Testis (tissue), 3 donors: ENCODE data around the gene NANOS3. TPM values are rescaled to one million over a fixed set of nuclear protein-coding genes. Genes with fewer than 3 reads are reported as not detected.
A peak's percentile ranks its signal among the peaks of the same experiment; 100 is the strongest.

Experiments used
- DNase-seq: peaks from one replicate; pipeline ENCODE4 v3.0.0-alpha.2; 2019
- H3K27ac ChIP-seq, 2 donors: fragments of 200-600 bp; sonication (generic); one replicate each; pipeline ENCODE4 v1.5.1; 2019
- H3K27me3 ChIP-seq: fragments of 200-600 bp; sonication (generic); one replicate; pipeline ENCODE4 v1.5.1; 2019
- H3K36me3 ChIP-seq: fragments of 200-600 bp; sonication (generic); one replicate; pipeline ENCODE4 v1.5.1; 2017; ENCODE audit warnings: low read depth; ENCODE audit errors: missing control alignments
- H3K4me1 ChIP-seq: fragments of 200-600 bp; sonication (generic); one replicate; pipeline ENCODE4 v1.5.1; 2019
- H3K4me3 ChIP-seq, 2 donors: fragments of 200-600 bp; sonication (generic); one replicate each; pipeline ENCODE4 v1.5.1; 2017 to 2019
- H3K9me3 ChIP-seq: fragments of 200-600 bp; sonication (generic); one replicate; pipeline ENCODE4 v1.5.1; 2017
- CTCF ChIP-seq, 3 experiments: fragments of 450-650 bp in 2 of 3; fragments of 200-600 bp in 1 of 3; sonication (generic) in 1 of 3; IDR thresholded peaks; one replicate each; pipeline ENCODE4 v1.5.1; 2016 to 2019; ENCODE audit warnings: antibody characterized with exemption in 3 of 3, mild to moderate bottlenecking in 2 of 3, moderate library complexity in 1 of 3
- POLR2A ChIP-seq: fragments of 450-650 bp; IDR thresholded peaks from one replicate; pipeline ENCODE4 v1.6.1; 2017; ENCODE audit warnings: antibody characterized with exemption, mild to moderate bottlenecking, moderate library complexity
- WGBS, 2 donors: methylation state at CpG; one replicate each; pipeline ENCODE4 v1.1.5; 2018; 5-methylcytosine and 5-hydroxymethylcytosine counted together
- intact Hi-C: fragments of 100-400 bp; cut with DNase I; formaldehyde crosslinking; loops from one replicate; pipeline ENCODE4 v1.15.1; 2023; ENCODE audit warnings: low total_unique reads
- polyA plus RNA-seq: library from polyadenylated mRNA; stranded (reverse); fragments of 350-450 nt; fragmentation: Illumina TruSeq; extraction: RNeasy Lipid Tissue Mini Kit (QIAGEN cat#74804); gene quantifications from one replicate; pipeline ENCODE4 v1.2.3, GENCODE V29; 2014; ENCODE audit warnings: low read depth, low replicate concordance; ENCODE audit not compliant: insufficient read depth
- total RNA-seq, 2 donors: library from RNA; depleted of rRNA; stranded (reverse); fragments of >200 nt; gene quantifications; one replicate each; pipeline ENCODE4 v1.2.3, GENCODE V29; 2016

The NANOS3 gene
- total and polyA plus RNA-seq, 3 donors from 2014 or later = 9.3 to 18.6 (median 14.5) TPM

- Histone ChIP-seq H3K9me3 (no peaks in the 10 kb centered on the region), H3K27me3 (no peaks in the 10 kb centered on the region), H3K4me3 (no peak overlapping the region), H3K4me1 (peaks cover 25% of the 10 kb centered on the region), H3K27ac (peak overlapping the region; percentile 51 to 74), H3K36me3 (no peaks in the 10 kb centered on the region)
- WGBS, 2 donors = 72 to 78% methylated on average over 6 to 21 of the region's 21 CpGs
- TF ChIP-seq CTCF (IDR thresholded peaks at IDR 0.05) = no peak
- TF ChIP-seq POLR2A = no peak
- no peak for DNase-seq
- intact Hi-C loops = no loop called here
Measured at GRCh38 chr19:13835791-13836723, 40.9 kb upstream of the NANOS3 start.

GRCh38 chr19:13838435-13839129 lies 38.4 kb upstream of the NANOS3 start:
- no peak for DNase-seq
- Histone ChIP-seq H3K36me3 (no peaks in the 10 kb centered on the region), H3K9me3 (no peaks in the 10 kb centered on the region), H3K4me3 (peak overlapping the region in 1 of 2 donors; percentile 86), H3K4me1 (peaks cover 25% of the 10 kb centered on the region), H3K27ac (peak overlapping the region; percentile 95 to 99), H3K27me3 (no peaks in the 10 kb centered on the region)
- intact Hi-C loops = no loop called here
- WGBS, 2 donors = 60 to 74% methylated on average over 8 to 18 of the region's 18 CpGs
- TF ChIP-seq POLR2A = no peak
- TF ChIP-seq CTCF (IDR thresholded peaks at IDR 0.05) = no peak

GRCh38 chr19:13839130-13839937 lies 37.6 kb upstream of the NANOS3 start:
- 19 to 45% methylated on average over 9 to 36 of the region's 36 CpGs for WGBS, 2 donors
- H3K27me3 ChIP-seq = no peaks in the 10 kb centered on the region
- H3K4me1 ChIP-seq = peaks cover 20% of the 10 kb centered on the region
- peak overlapping the region; percentile 86 to 88 for H3K4me3 ChIP-seq
- H3K36me3 ChIP-seq = no peaks in the 10 kb centered on the region
- H3K27ac ChIP-seq = peak overlapping the region; percentile 95 to 99
- TF ChIP-seq POLR2A = no peak
- TF ChIP-seq CTCF (IDR thresholded peaks at IDR 0.05) = no peak
- DNase-seq = peak; percentile 79
- no peaks in the 10 kb centered on the region for H3K9me3 ChIP-seq
- intact Hi-C loops = no loop called here

- Histone ChIP-seq H3K27ac (peak overlapping the region; percentile 95 to 99), H3K36me3 (no peaks in the 10 kb centered on the region), H3K27me3 (no peaks in the 10 kb centered on the region), H3K4me1 (peaks cover 20% of the 10 kb centered on the region), H3K9me3 (no peaks in the 10 kb centered on the region), H3K4me3 (peak overlapping the region; percentile 86 to 88)
- TF ChIP-seq CTCF (IDR thresholded peaks at IDR 0.05) (no peak), POLR2A (no peak)
- intact Hi-C loops = loop anchor here (5.0 kb wide), 1 partner anchor 48 kb away; no protein-coding TSS in a partner anchor
- WGBS, 2 donors = 54 to 57% methylated on average over 3 to 6 of the region's 6 CpGs
- DNase-seq = no peak
Measured at GRCh38 chr19:13839938-13840304, 37.0 kb upstream of the NANOS3 start.
